Psoas muscle (tissue), 8 donors: ENCODE data around the gene SERPINB6. TPM values are rescaled to one million over a fixed set of nuclear protein-coding genes. Genes with fewer than 3 reads are reported as not detected.
A peak's percentile ranks its signal among the peaks of the same experiment; 100 is the strongest.

Source experiments
- ATAC-seq, 4 donors: fragments of 200-7000 bp; cut with Tn5 transposase; one replicate each; pipeline ENCODE4 v1.9.1; 2020; ENCODE audit warnings: moderate library complexity in 3 of 4, mild to moderate bottlenecking in 2 of 4
- DNase-seq, 2 donors: peaks; one replicate each; pipeline ENCODE4 v3.0.0-alpha.2; 2020
- H3K27ac ChIP-seq: fragments of 200-600 bp; one replicate; pipeline ENCODE4 v1.8.0; 2022
- H3K27me3 ChIP-seq, 3 donors: fragments of 200-600 bp in 1 of 3; one replicate each; pipeline versions ENCODE4 v1.6.1 to v1.8.0; 2013 to 2022; ENCODE audit warnings: low read length in 2 of 3, mild to moderate bottlenecking in 2 of 3, moderate library complexity in 1 of 3; ENCODE audit not compliant: insufficient read depth in 3 of 3
- H3K36me3 ChIP-seq, 2 donors: fragments of 200-600 bp in 1 of 2; one replicate each; pipeline versions ENCODE4 v1.6.1 to v1.8.0; 2013 to 2022; ENCODE audit warnings: low read depth in 1 of 2, mild to moderate bottlenecking in 1 of 2, moderate library complexity in 1 of 2; ENCODE audit not compliant: insufficient read depth in 1 of 2
- H3K4me1 ChIP-seq: fragments of 200-600 bp; one replicate; pipeline ENCODE4 v1.8.0; 2022
- H3K4me3 ChIP-seq: fragments of 200-600 bp; one replicate; pipeline ENCODE4 v1.8.0; 2022; ENCODE audit warnings: mild to moderate bottlenecking
- H3K9me3 ChIP-seq: fragments of 200-600 bp; one replicate; pipeline ENCODE4 v1.8.0; 2022
- CTCF ChIP-seq: fragments of 200-600 bp; IDR thresholded peaks from one replicate; pipeline ENCODE4 v1.8.0; 2022; ENCODE audit warnings: antibody characterized with exemption
- WGBS, 3 donors: extraction: QIAGEN DNeasy Blood & Tissue Kit; methylation state at CpG; one replicate each; pipeline versions ENCODE4 v1.1.6 to v1.1.7; 2013; 5-methylcytosine and 5-hydroxymethylcytosine counted together
- intact Hi-C, 2 donors: fragments of 100-400 bp; cut with DNase I; formaldehyde crosslinking; loops; one replicate each; pipeline versions ENCODE4 v1.11.0 to v1.14.2; 2022
- polyA plus RNA-seq, 3 donors: library from polyadenylated mRNA; stranded (reverse); fragments of 200-250 nt; gene quantifications; one replicate each; pipeline ENCODE4 v1.2.3, GENCODE V29; 2013
- total RNA-seq, 4 donors: library from RNA; stranded (reverse); fragmentation: NEBNext Ultra II Directional in 2 of 4; extraction: Animal tissue kit (Norgen Biotek cat#: 25700) in 2 of 4; gene quantifications; one replicate each; pipeline versions ENCODE4 v1.2.1 to v1.2.4, GENCODE V29; 2021 to 2023
- donor health status: healthy with polysubstance abuse.
- donor health status: DM: no; HTN: no; CAD: no; lungs with moderate emphysema.
- donor health status: Bipolar disorder and iron deficiency.
- donor health status: healthy.
- donor health status: DM: yes; HTN: yes; CAD: no.
- donor health status: DM: no; HTN: no; CAD: no.
- donor health status: DM: no; HTN: no; CAD: no.
- donor health status: DM: yes; HTN: yes; CAD: no.

Gene SERPINB6
- total and polyA plus RNA-seq, 7 donors: 92.3 to 239 (median 165) TPM

- ATAC-seq (peak; percentile 89 to 92 (median 91)), DNase-seq (peak; percentile 89 to 94)
- TF ChIP-seq CTCF: no peak
- peaks cover 0 to 4% of the 10 kb centered on the region in 2 donors for H3K36me3 ChIP-seq
- 0 to 1% (median 0%) methylated on average over 37 to 80 of the region's 80 CpGs for WGBS, 3 donors
- H3K27me3 ChIP-seq: no peaks in the 10 kb centered on the region
- peak overlapping the region; percentile 98 for H3K27ac ChIP-seq
- peaks cover 6% of the 10 kb centered on the region for H3K4me1 ChIP-seq
- no peaks in the 10 kb centered on the region for H3K9me3 ChIP-seq
- H3K4me3 ChIP-seq: peak overlapping the region; percentile 88
- intact Hi-C loops: loop anchor here in 1 of 2 donors (2.0 kb wide), 1 partner anchor 18 kb away; no protein-coding TSS in a partner anchor
These were observed 481 bp downstream of the SERPINB6 start for GRCh38 chr6:2970753-2971419.

- H3K27me3 ChIP-seq: no peaks in the 10 kb centered on the region
- DNase-seq (no peak), ATAC-seq (no peak)
- peaks cover 0 to 4% of the 10 kb centered on the region in 2 donors for H3K36me3 ChIP-seq
- no peak for TF ChIP-seq CTCF
- peaks cover 6% of the 10 kb centered on the region for H3K4me1 ChIP-seq
- peak overlapping the region; percentile 88 for H3K4me3 ChIP-seq
- WGBS, 3 donors: 23 to 47% (median 28%) methylated on average over 10 of the region's 10 CpGs
- H3K9me3 ChIP-seq: no peaks in the 10 kb centered on the region
- intact Hi-C loops: loop anchor here in 1 of 2 donors (2.0 kb wide), 1 partner anchor 19 kb away; no protein-coding TSS in a partner anchor
- peak overlapping the region; percentile 98 for H3K27ac ChIP-seq
These were observed 1.2 kb downstream of the SERPINB6 start for GRCh38 chr6:2970034-2970685.

- Histone ChIP-seq H3K36me3 (peaks cover 0 to 4% of the 10 kb centered on the region in 2 donors), H3K4me1 (peaks cover 6% of the 10 kb centered on the region), H3K4me3 (peak overlapping the region; percentile 88), H3K27me3 (no peaks in the 10 kb centered on the region), H3K27ac (peak overlapping the region; percentile 32), H3K9me3 (no peaks in the 10 kb centered on the region)
- ATAC-seq (no peak), DNase-seq (no peak)
- no peak for TF ChIP-seq CTCF
- WGBS, 3 donors: 79 to 86% (median 84%) methylated on average over 3 of the region's 3 CpGs
- intact Hi-C loops: no loop called here
These were observed 1.8 kb downstream of the SERPINB6 start for GRCh38 chr6:2969549-2969948.

- ATAC-seq: no peak
- 53 to 62% (median 58%) methylated on average over 8 of the region's 8 CpGs for WGBS, 3 donors
- H3K4me3 ChIP-seq: no peak overlapping the region
- intact Hi-C loops: no loop called here
- H3K4me1 ChIP-seq: peaks cover 10% of the 10 kb centered on the region
- no peaks in the 10 kb centered on the region for H3K27me3 ChIP-seq
- DNase-seq: no peak
- peak overlapping the region; percentile 32 for H3K27ac ChIP-seq
- no peaks in the 10 kb centered on the region for H3K9me3 ChIP-seq
- H3K36me3 ChIP-seq: peaks cover 0 to 4% of the 10 kb centered on the region in 2 donors
- no peak for TF ChIP-seq CTCF
These were observed 2.7 kb downstream of the SERPINB6 start for GRCh38 chr6:2968600-2969135.
